Endothelial cell of umbilical vein (primary cell): ENCODE results near the gene ARHGEF12. TPM values are rescaled to one million over a fixed set of nuclear protein-coding genes. Genes with fewer than 3 reads are reported as not detected.

Source experiments
- BruUV-seq: library from RNA; stranded (reverse); fragments of 400-500 nt; replicated peaks from 2 replicates; lab custom pipeline; 2021; lab: Mats Ljungman, UMichigan
- CTCF ChIA-PET: fragments of 300-600, 350-600 bp; sonication (Branson Sonifier 250); formaldehyde crosslinking; loops from one replicate; lab custom pipeline; 2021; ENCODE audit warnings: antibody characterized with exemption, inconsistent platforms; lab: Charles Lee
- POLR2A ChIA-PET: fragments of 300-600, 350-600 bp; sonication (Branson Sonifier 250); formaldehyde crosslinking; loops from one replicate; lab custom pipeline; 2021; ENCODE audit warnings: antibody characterized with exemption, inconsistent platforms; lab: Charles Lee
- DNase-seq: peaks from one replicate; pipeline ENCODE4 v3.0.0-alpha.2; 2011; ENCODE audit warnings: low read depth, low spot score
- FAIRE-seq: peaks from 2 replicates; lab custom pipeline; 2011; peaks lifted over from hg19 to GRCh38; lab: Jason Lieb, UNC
- H2AFZ ChIP-seq: 2 replicates; pipeline ENCODE4 v1.6.0; 2012; ENCODE audit warnings: low read depth, low read length, control low read depth, inconsistent platforms
- H3K27ac ChIP-seq: 2 replicates; pipeline ENCODE4 v1.5.1; 2011; ENCODE audit warnings: low read depth, mild to moderate bottlenecking, control low read depth, low read length, moderate library complexity; ENCODE audit not compliant: insufficient read depth
- H3K27me3 ChIP-seq, 2 experiments: 2 replicates each; pipeline versions ENCODE4 v1.6.0 to v1.6.1; 2011; ENCODE audit warnings: low read length in 2 of 2, mixed read lengths in 1 of 2; ENCODE audit not compliant: control insufficient read depth in 2 of 2, insufficient read depth in 2 of 2
- H3K36me3 ChIP-seq, 2 experiments: 2 replicates in 1 of 2; 3 replicates in 1 of 2; pipeline ENCODE4 v1.5.1; 2011; ENCODE audit warnings: low read length in 2 of 2, mild to moderate bottlenecking in 1 of 2, moderate library complexity in 1 of 2; ENCODE audit not compliant: control insufficient read depth in 2 of 2, insufficient read depth in 2 of 2; ENCODE audit errors: extremely low read depth in 1 of 2
- H3K4me1 ChIP-seq: 3 replicates; pipeline ENCODE4 v1.5.1; 2011; ENCODE audit warnings: mild to moderate bottlenecking, low read length; ENCODE audit not compliant: control insufficient read depth, insufficient read depth; ENCODE audit errors: extremely low read depth
- H3K4me2 ChIP-seq: 2 replicates; pipeline ENCODE4 v1.6.1; 2011; ENCODE audit warnings: low read length, control low read depth, mixed read lengths; ENCODE audit not compliant: insufficient read depth
- H3K4me3 ChIP-seq, 3 experiments: fragments of 200-600 bp in 1 of 3; sonication (generic), shearing (Covaris generic) in 1 of 3; replicated peaks in 1 of 3; 2 replicates each; pipeline ENCODE4 v1.5.1; 2011 to 2016; ENCODE audit warnings: control low read depth in 3 of 3, low read length in 3 of 3, mild to moderate bottlenecking in 2 of 3, inconsistent platforms in 1 of 3, low read depth in 1 of 3, moderate library complexity in 1 of 3; ENCODE audit not compliant: insufficient read depth in 1 of 3
- H3K79me2 ChIP-seq: 2 replicates; pipeline ENCODE4 v1.6.0; 2012; ENCODE audit warnings: low read length, inconsistent platforms; ENCODE audit not compliant: control insufficient read depth, insufficient read depth
- H3K9ac ChIP-seq: replicated peaks from 2 replicates; pipeline ENCODE3; 2011; ENCODE audit warnings: low read length, control low read depth; ENCODE audit not compliant: insufficient read depth; ENCODE audit errors: extremely low read depth
- H3K9me1 ChIP-seq: replicated peaks from 3 replicates; pipeline ENCODE4 v1.6.0; 2011; ENCODE audit warnings: mild to moderate bottlenecking, low read length; ENCODE audit not compliant: control insufficient read depth, insufficient read depth; ENCODE audit errors: extremely low read depth
- H3K9me3 ChIP-seq: replicated peaks from 2 replicates; pipeline ENCODE4 v1.5.1; 2012; ENCODE audit warnings: low read length, inconsistent platforms; ENCODE audit not compliant: control insufficient read depth, insufficient read depth
- H4K20me1 ChIP-seq: replicated peaks from 2 replicates; pipeline ENCODE3; 2011; ENCODE audit warnings: mild to moderate bottlenecking, low read length; ENCODE audit not compliant: control insufficient read depth, insufficient read depth; ENCODE audit errors: extremely low read depth
- EZH2 ChIP-seq: IDR thresholded peaks from 2 replicates; pipeline ENCODE4 v1.6.1; 2012; ENCODE audit warnings: borderline replicate concordance, low read depth, mild to moderate bottlenecking, moderate library complexity, low read length, inconsistent platforms; ENCODE audit not compliant: severe bottlenecking
- FOS ChIP-seq: IDR thresholded peaks from 2 replicates; pipeline ENCODE4 v1.6.1; 2011; ENCODE audit warnings: mild to moderate bottlenecking, low read length, moderate library complexity, borderline replicate concordance; ENCODE audit not compliant: insufficient read depth
- GATA2 ChIP-seq: IDR thresholded peaks from 2 replicates; pipeline ENCODE4 v1.7.0; 2011; ENCODE audit warnings: low read depth, mild to moderate bottlenecking, moderate library complexity, mixed read lengths, low read length; ENCODE audit not compliant: insufficient read length, insufficient read depth
- JUN ChIP-seq: IDR thresholded peaks from 2 replicates; pipeline ENCODE4 v1.6.1; 2011; ENCODE audit warnings: borderline replicate concordance, low read depth; ENCODE audit not compliant: insufficient read length, insufficient read depth
- MYC ChIP-seq: IDR thresholded peaks from one replicate; pipeline ENCODE4 v1.6.1; 2011; ENCODE audit warnings: mild to moderate bottlenecking, low read depth, low read length
- POLR2A ChIP-seq: IDR thresholded peaks from 2 replicates; pipeline ENCODE4 v1.6.1; 2012; ENCODE audit warnings: low read depth, mild to moderate bottlenecking, control low read depth, low read length
- POLR2AphosphoS5 ChIP-seq: IDR thresholded peaks from 2 replicates; pipeline ENCODE4 v1.6.1; 2012; ENCODE audit warnings: low read depth, mild to moderate bottlenecking, control low read depth, low read length, moderate library complexity; ENCODE audit not compliant: insufficient read depth
- dilution Hi-C: fragments of 300-500 bp; cut with MboI; formaldehyde crosslinking; loops from one replicate; pipeline ENCODE4 v1.15.0; 2019; ENCODE audit warnings: low sequenced_read_pairs; ENCODE audit not compliant: extremely low pct_ligation_motif_present
- intact Hi-C: fragments of 100-400 bp; cut with micrococcal nuclease; formaldehyde crosslinking; loops from one replicate; pipeline ENCODE4 v1.10.0; 2022
- polyA plus RNA-seq, 4 experiments: library from polyadenylated mRNA; depleted of rRNA in 3 of 4; stranded (reverse) in 3 of 4; unstranded in 1 of 4; fragments of >200 nt; gene quantifications; 2 replicates each; pipeline versions ENCODE4 v1.2.1 to v1.2.3, GENCODE V29; 2011 to 2012; ENCODE audit warnings: missing spikeins in 1 of 4
- total RNA-seq: library from RNA; stranded (reverse); gene quantifications from 2 replicates; pipeline ENCODE4 v1.2.3, GENCODE V29; 2021
- TF ChIP-seq, protein P1 (sequence below): IDR thresholded peaks from 2 replicates; pipeline ENCODE4 v1.6.1; 2011; ENCODE audit not compliant: insufficient read depth, insufficient read length
- TF ChIP-seq, protein P2 (sequence below), 2 donors: IDR thresholded peaks; 1 replicate in 1 of 2; 2 replicates in 1 of 2; pipeline ENCODE4 v1.5.1; 2011; ENCODE audit warnings: low read length in 2 of 2, mild to moderate bottlenecking in 2 of 2, moderate library complexity in 2 of 2, control low read depth in 1 of 2, inconsistent platforms in 1 of 2, low read depth in 1 of 2; ENCODE audit not compliant: insufficient read depth in 1 of 2; ENCODE audit errors: extremely low read depth in 1 of 2

Gene ARHGEF12
- total and polyA plus RNA-seq, 2 donors (not counting 3 experiments of a cell fraction or from before 2014, with no cell fraction given): 20.9 to 125 TPM

DNA sequence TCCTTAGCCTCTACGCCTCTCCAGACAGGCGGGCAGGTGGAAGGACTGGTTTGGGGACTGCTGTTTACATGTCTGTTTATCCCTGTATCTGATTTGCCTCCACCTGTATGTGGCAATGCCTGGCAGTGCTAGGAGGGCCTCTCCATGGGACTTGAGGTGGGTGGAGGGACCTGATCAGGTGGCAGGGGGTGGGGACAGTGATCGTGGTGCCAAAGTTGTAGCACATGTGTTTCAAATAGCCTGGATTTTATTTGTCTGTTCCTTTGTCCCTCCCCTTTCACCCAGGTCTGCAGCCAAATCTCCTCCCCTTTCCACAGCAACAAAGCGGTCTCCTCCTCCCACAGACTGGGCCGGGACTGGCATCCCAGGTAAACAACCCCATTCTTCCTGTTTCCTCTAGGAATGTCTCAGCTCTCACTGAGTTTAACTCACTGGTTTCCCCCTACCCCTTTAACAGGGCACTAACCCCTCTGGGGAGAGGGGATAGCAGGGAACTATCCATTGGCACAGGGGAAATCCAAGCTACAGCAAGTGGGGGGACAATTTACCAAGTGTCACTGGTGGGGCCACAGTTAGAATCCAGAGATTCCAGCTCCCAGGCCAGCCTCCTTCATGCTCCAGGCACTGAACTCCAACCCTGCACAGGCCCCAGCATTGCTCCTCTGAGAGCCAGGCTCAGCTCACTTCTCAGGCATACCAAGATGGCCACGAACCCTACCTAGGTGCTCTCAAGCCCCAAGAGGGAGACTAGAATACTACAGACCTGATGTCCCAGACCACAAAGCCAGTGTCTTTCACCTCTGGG, 34.0 kb upstream of the ARHGEF12 start:
- no peaks in the 10 kb centered on the region for H3K79me2 ChIP-seq
- ChIA-PET CTCF (interaction anchor here (0.9 to 11.4 kb wide), 35 partner anchors 9 to 825 kb away, joined by 3 to 327 read pairs (median 8); partner anchors contain the start of genes ARHGEF12, POU2F3 and TLCD5), POLR2A (interaction anchor here (0.9 kb wide), 1 partner anchor 69 kb away, joined by 3 read pairs; no protein-coding TSS in a partner anchor)
- dilution Hi-C loops (no loop called here), intact Hi-C loops (no loop called here)
- no peak overlapping the region for H3K9ac ChIP-seq
- H3K9me1 ChIP-seq: no peaks in the 10 kb centered on the region
- no peak for TF ChIP-seq POLR2AphosphoS5
- no peak for TF ChIP-seq GATA2
- TF ChIP-seq, protein P1, sequence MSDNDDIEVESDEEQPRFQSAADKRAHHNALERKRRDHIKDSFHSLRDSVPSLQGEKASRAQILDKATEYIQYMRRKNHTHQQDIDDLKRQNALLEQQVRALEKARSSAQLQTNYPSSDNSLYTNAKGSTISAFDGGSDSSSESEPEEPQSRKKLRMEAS: no peak
- no peak for TF ChIP-seq EZH2
- no peak for TF ChIP-seq MYC
- TF ChIP-seq, protein P2, sequence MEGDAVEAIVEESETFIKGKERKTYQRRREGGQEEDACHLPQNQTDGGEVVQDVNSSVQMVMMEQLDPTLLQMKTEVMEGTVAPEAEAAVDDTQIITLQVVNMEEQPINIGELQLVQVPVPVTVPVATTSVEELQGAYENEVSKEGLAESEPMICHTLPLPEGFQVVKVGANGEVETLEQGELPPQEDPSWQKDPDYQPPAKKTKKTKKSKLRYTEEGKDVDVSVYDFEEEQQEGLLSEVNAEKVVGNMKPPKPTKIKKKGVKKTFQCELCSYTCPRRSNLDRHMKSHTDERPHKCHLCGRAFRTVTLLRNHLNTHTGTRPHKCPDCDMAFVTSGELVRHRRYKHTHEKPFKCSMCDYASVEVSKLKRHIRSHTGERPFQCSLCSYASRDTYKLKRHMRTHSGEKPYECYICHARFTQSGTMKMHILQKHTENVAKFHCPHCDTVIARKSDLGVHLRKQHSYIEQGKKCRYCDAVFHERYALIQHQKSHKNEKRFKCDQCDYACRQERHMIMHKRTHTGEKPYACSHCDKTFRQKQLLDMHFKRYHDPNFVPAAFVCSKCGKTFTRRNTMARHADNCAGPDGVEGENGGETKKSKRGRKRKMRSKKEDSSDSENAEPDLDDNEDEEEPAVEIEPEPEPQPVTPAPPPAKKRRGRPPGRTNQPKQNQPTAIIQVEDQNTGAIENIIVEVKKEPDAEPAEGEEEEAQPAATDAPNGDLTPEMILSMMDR (IDR thresholded peaks at IDR 0.05; ENCODE audit: extremely low read depth in 1 of 2, insufficient read depth in 1 of 2, low read depth in 1 of 2, low read length in 2 of 2): no peak
- no peak for TF ChIP-seq JUN
- no peak for TF ChIP-seq FOS
- TF ChIP-seq POLR2A: no peak
- H4K20me1 ChIP-seq: no peaks in the 10 kb centered on the region
- FAIRE-seq (no peak), DNase-seq (no peak)
- BruUV-seq: no TSS peak
- H2AFZ ChIP-seq: no peak overlapping the region
- no peak overlapping the region for H3K4me2 ChIP-seq
- H3K4me1 ChIP-seq: peaks cover 6% of the 10 kb centered on the region
- H3K27ac ChIP-seq: no peak overlapping the region
- no peaks in the 10 kb centered on the region for H3K36me3 ChIP-seq
- H3K4me3 ChIP-seq: no peak overlapping the region
- H3K9me3 ChIP-seq: no peaks in the 10 kb centered on the region
- H3K27me3 ChIP-seq: peaks cover 0 to 6% of the 10 kb centered on the region in 2 experiments
